Ascending aorta (tissue), 2 donors: Measurements from ENCODE around the gene POC1A. TPM values are rescaled to one million over a fixed set of nuclear protein-coding genes. Genes with fewer than 3 reads are reported as not detected.
A peak's percentile ranks its signal among the peaks of the same experiment; 100 is the strongest.
"Not testable (repeated sequence)": the region's sequence is repeated elsewhere in the genome, so short reads cannot be mapped to it uniquely, and the experiment has no call there.

Experiments
- DNase-seq, 2 donors: peaks; one replicate each; pipeline ENCODE4 v3.0.0-alpha.2; 2019; ENCODE audit warnings: low spot score in 2 of 2
- H3K27ac ChIP-seq, 2 donors: fragments of 200-600 bp; sonication (generic); one replicate each; pipeline ENCODE4 v1.5.1; 2016 to 2017; ENCODE audit warnings: mild to moderate bottlenecking in 1 of 2
- H3K27me3 ChIP-seq: fragments of 200-600 bp; sonication (generic); one replicate; pipeline ENCODE4 v1.5.1; 2017
- H3K36me3 ChIP-seq, 2 donors: fragments of 200-600 bp; sonication (generic); one replicate each; pipeline ENCODE4 v1.5.1; 2016
- H3K4me1 ChIP-seq, 2 donors: fragments of 200-600 bp; sonication (generic); one replicate each; pipeline ENCODE4 v1.5.1; 2016 to 2017; ENCODE audit warnings: mild to moderate bottlenecking in 1 of 2
- H3K4me3 ChIP-seq, 2 donors: fragments of 200-600 bp; sonication (generic); one replicate each; pipeline ENCODE4 v1.5.1; 2016 to 2017; ENCODE audit warnings: mild to moderate bottlenecking in 1 of 2
- H3K9me3 ChIP-seq, 2 donors: fragments of 200-600 bp; sonication (generic); one replicate each; pipeline ENCODE4 v1.5.1; 2016
- CTCF ChIP-seq, 3 experiments: fragments of 200-600 bp in 2 of 3; fragments of 450-650 bp in 1 of 3; sonication (generic) in 2 of 3; IDR thresholded peaks; one replicate each; pipeline ENCODE4 v1.5.1; 2016 to 2019; ENCODE audit warnings: antibody characterized with exemption in 3 of 3, mild to moderate bottlenecking in 1 of 3, moderate library complexity in 1 of 3
- intact Hi-C: fragments of 100-400 bp; cut with DNase I; formaldehyde crosslinking; loops from one replicate; pipeline ENCODE4 v1.15.1; 2023
- total RNA-seq: library from RNA; depleted of rRNA; stranded (reverse); fragments of >200 nt; gene quantifications from one replicate; pipeline ENCODE4 v1.1.0, GENCODE V29; 2016

POC1A gene
- total RNA-seq, 1 donor from 2014 or later, result not detected

DNA sequence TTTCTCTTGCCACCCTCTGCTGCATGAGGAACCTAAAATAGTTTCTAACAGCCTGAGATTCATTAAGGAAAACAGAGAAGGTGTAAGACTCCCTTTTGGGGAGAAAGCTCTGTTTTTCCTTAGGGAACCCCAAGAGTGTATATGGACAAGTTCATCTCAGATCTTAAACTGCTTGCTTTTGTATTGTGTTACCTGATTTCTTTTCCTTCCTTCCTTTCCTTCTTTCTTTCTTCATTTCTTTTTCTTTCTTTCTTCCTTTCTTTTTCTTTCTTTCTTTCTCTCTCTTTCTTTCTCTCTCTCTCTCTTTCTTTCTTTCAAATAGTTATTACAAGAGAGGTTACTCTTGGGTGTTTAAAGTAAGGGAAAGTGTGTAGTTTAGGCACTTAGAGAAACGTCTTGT is 5.3 kb upstream of the POC1A start:
- peaks cover 0 to 4% of the 10 kb centered on the region in 2 donors for H3K4me1 ChIP-seq
- no peak for TF ChIP-seq CTCF (IDR thresholded peaks at IDR 0.05)
- no peaks in the 10 kb centered on the region for H3K36me3 ChIP-seq
- no peaks in the 10 kb centered on the region for H3K27me3 ChIP-seq
- no peaks in the 10 kb centered on the region for H3K9me3 ChIP-seq
- no peak for DNase-seq
- H3K4me3 ChIP-seq, result no peak overlapping the region
- intact Hi-C loops, result no loop called here
- H3K27ac ChIP-seq, result no peak overlapping the region

GRCh38 chr3:52155912-52156311 is 1.7 kb upstream of the POC1A start:
- H3K27ac ChIP-seq, result no peak overlapping the region
- no peak overlapping the region for H3K4me3 ChIP-seq
- no peaks in the 10 kb centered on the region for H3K9me3 ChIP-seq
- no peaks in the 10 kb centered on the region for H3K36me3 ChIP-seq
- intact Hi-C loops, result loop anchor here (1.0 to 2.0 kb wide), 3 partner anchors 42 to 131 kb away; partner anchors contain the start of genes ALAS1, GLYCTK and WDR82
- no peaks in the 10 kb centered on the region for H3K27me3 ChIP-seq
- no peak for DNase-seq
- H3K4me1 ChIP-seq, result peaks cover 6 to 11% of the 10 kb centered on the region in 2 donors
- TF ChIP-seq CTCF (IDR thresholded peaks at IDR 0.05), result no peak

GRCh38 chr3:52153389-52154096 is 680 bp downstream of the POC1A start:
- no peak for TF ChIP-seq CTCF (IDR thresholded peaks at IDR 0.05)
- intact Hi-C loops, result loop anchor here (1.0 to 5.0 kb wide), 5 partner anchors 63 to 384 kb away; partner anchors contain the start of genes GLYCTK, TWF2 and UQCC5
- no peak for DNase-seq
- peak overlapping the region; percentile 72 to 91 for H3K4me3 ChIP-seq
- H3K4me1 ChIP-seq, result peaks cover 6 to 11% of the 10 kb centered on the region in 2 donors
- no peaks in the 10 kb centered on the region for H3K36me3 ChIP-seq
- H3K27me3 ChIP-seq, result no peaks in the 10 kb centered on the region
- no peaks in the 10 kb centered on the region for H3K9me3 ChIP-seq
- peak overlapping the region; percentile 88 to 92 for H3K27ac ChIP-seq

- H3K36me3 ChIP-seq, H3K27ac ChIP-seq, H3K4me3 ChIP-seq, DNase-seq, H3K27me3 ChIP-seq, H3K9me3 ChIP-seq: not testable (repeated sequence)
- peaks cover 6 to 11% of the 10 kb centered on the region in 2 donors for H3K4me1 ChIP-seq
- intact Hi-C loops, result loop anchor here (5.0 kb wide), 2 partner anchors 85 to 385 kb away; partner anchors contain the start of genes TWF2 and UQCC5
Measured at GRCh38 chr3:52151991-52152390, 2.2 kb downstream of the POC1A start.

- TF ChIP-seq CTCF (IDR thresholded peaks at IDR 0.05), result no peak
- intact Hi-C loops, result loop anchor here (5.0 kb wide), 2 partner anchors 86 to 386 kb away; partner anchors contain the start of genes TWF2 and UQCC5
- H3K27ac ChIP-seq, result no peak overlapping the region
Measured at GRCh38 chr3:52150860-52151259, 3.4 kb downstream of the POC1A start.

GRCh38 chr3:52150357-52150756 is 3.9 kb downstream of the POC1A start:
- no peak for DNase-seq
- no peaks in the 10 kb centered on the region for H3K9me3 ChIP-seq
- no peak overlapping the region for H3K27ac ChIP-seq
- no peak for TF ChIP-seq CTCF (IDR thresholded peaks at IDR 0.05)
- intact Hi-C loops, result loop anchor here (5.0 kb wide), 2 partner anchors 87 to 387 kb away; partner anchors contain the start of genes TWF2 and UQCC5
- H3K4me1 ChIP-seq, result peaks cover 6 to 11% of the 10 kb centered on the region in 2 donors
- H3K36me3 ChIP-seq, result no peaks in the 10 kb centered on the region
- no peaks in the 10 kb centered on the region for H3K27me3 ChIP-seq
- H3K4me3 ChIP-seq, result no peak overlapping the region

More at GRCh38 chr3:52150860-52151259, 3.4 kb downstream of the POC1A start:
- no peak for DNase-seq
- Histone ChIP-seq H3K27me3 (no peaks in the 10 kb centered on the region), H3K4me3 (no peak overlapping the region), H3K9me3 (no peaks in the 10 kb centered on the region), H3K4me1 (peaks cover 6 to 11% of the 10 kb centered on the region in 2 donors), H3K36me3 (no peaks in the 10 kb centered on the region)
